ENCODE data around the gene PHLDA3.

Gene PHLDA3

GRCh38 chr1:201485184-201485774 lies 16.3 kb upstream of the PHLDA3 start:
- Histone ChIP-seq H3K27me3 (peaks cover 12% of the 10 kb centered on the region), H3K9me3 (no peaks in the 10 kb centered on the region), H3K4me3 (ENCODE audit: low read depth, low read length) (no peak overlapping the region), H3K4me1 (no peaks in the 10 kb centered on the region; the same call in 1 of the 2 replicates), H3K36me3 (no peaks in the 10 kb centered on the region)
- no peak for TF ChIP-seq CTCF (IDR thresholded peaks at IDR 0.05; ENCODE audit: low read depth, low read length)
- DNase-seq = no peak

DNA sequence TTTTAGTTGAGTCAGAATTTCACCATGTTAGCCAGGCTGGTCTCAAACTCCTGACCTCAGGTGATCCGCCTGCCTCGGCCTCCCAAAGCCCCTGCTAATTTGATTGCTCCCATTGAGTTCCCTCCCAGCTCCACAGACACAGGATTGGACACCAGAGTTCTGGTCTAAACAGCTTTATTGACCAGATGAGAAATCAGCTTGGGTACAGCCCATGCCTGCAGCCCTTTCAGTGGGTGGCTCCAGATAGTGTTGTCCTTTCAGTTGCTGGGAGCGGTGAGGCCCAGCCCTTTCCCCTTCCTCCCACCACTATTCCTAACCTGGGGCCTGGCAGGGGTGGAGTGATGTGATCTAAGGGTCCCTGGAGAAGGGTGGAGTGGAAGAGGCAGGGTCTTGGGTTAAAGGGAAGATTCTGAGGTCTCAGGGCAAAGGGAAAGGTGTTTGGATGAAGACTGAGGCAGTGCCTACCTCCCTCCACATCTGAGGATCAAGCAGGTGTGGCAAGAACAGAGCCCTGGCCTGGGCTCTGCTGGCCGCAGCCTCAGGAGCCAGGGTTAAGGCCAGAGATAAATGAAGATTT lies 14.5 kb upstream of the PHLDA3 start:
- H3K36me3 ChIP-seq = no peaks in the 10 kb centered on the region

GRCh38 chr1:201482755-201483154 lies 13.8 kb upstream of the PHLDA3 start:
- Histone ChIP-seq H3K4me1 (no peaks in the 10 kb centered on the region; the same call in 1 of the 2 replicates), H3K27me3 (peaks cover 12% of the 10 kb centered on the region), H3K9me3 (no peaks in the 10 kb centered on the region), H3K4me3 (ENCODE audit: low read depth, low read length) (no peak overlapping the region), H3K36me3 (no peaks in the 10 kb centered on the region)
- no peak for DNase-seq
- TF ChIP-seq CTCF (IDR thresholded peaks at IDR 0.05; ENCODE audit: low read depth, low read length) = no peak

More for the DNA sequence above, 14.5 kb upstream of the PHLDA3 start:
- TF ChIP-seq CTCF (IDR thresholded peaks at IDR 0.05; ENCODE audit: low read depth, low read length) = no peak
- Histone ChIP-seq H3K9me3 (no peaks in the 10 kb centered on the region), H3K4me3 (ENCODE audit: low read depth, low read length) (no peak overlapping the region), H3K4me1 (no peaks in the 10 kb centered on the region; the same call in 1 of the 2 replicates), H3K27me3 (peaks cover 12% of the 10 kb centered on the region)
- no peak for DNase-seq

GRCh38 chr1:201481761-201482493 lies 12.9 kb upstream of the PHLDA3 start:
- peak overlapping the region; percentile 29 for H3K4me3 ChIP-seq (ENCODE audit: low read depth, low read length)
- H3K4me1 ChIP-seq = no peaks in the 10 kb centered on the region; the same call in 1 of the 2 replicates
- H3K9me3 ChIP-seq = no peaks in the 10 kb centered on the region
- peak; percentile 90 for DNase-seq
- peaks cover 12% of the 10 kb centered on the region for H3K27me3 ChIP-seq
- no peaks in the 10 kb centered on the region for H3K36me3 ChIP-seq
- TF ChIP-seq CTCF (IDR thresholded peaks at IDR 0.05; ENCODE audit: low read depth, low read length) = peak; percentile 78

- Histone ChIP-seq H3K36me3 (no peaks in the 10 kb centered on the region), H3K4me1 (no peaks in the 10 kb centered on the region; the same call in 1 of the 2 replicates), H3K4me3 (ENCODE audit: low read depth, low read length) (peak overlapping the region; percentile 43), H3K9me3 (no peaks in the 10 kb centered on the region), H3K27me3 (peaks cover 12% of the 10 kb centered on the region)
- TF ChIP-seq CTCF (IDR thresholded peaks at IDR 0.05; ENCODE audit: low read depth, low read length) = no peak
- no peak for DNase-seq
Measured at GRCh38 chr1:201481004-201481380, 12.0 kb upstream of the PHLDA3 start.

Measured in BE2C (cell line).